HEK293 (cell line): Measurements from ENCODE around the gene UACA.
A peak's percentile ranks its signal among the peaks of the same experiment; 100 is the strongest.

Experiments used
- CTCF ChIP-seq: fragments of 450-650 bp; formaldehyde crosslinking; IDR thresholded peaks from 2 replicates; pipeline ENCODE4 v1.5.1; 2016; ENCODE audit warnings: missing biosample characterization, missing genetic modification characterization
- GLIS2 ChIP-seq: fragments of 450-650 bp; formaldehyde crosslinking; IDR thresholded peaks from 2 replicates; pipeline ENCODE4 v1.5.1; 2016; ENCODE audit warnings: missing biosample characterization, missing genetic modification characterization
- REST ChIP-seq: fragments of 450-650 bp; formaldehyde crosslinking; IDR thresholded peaks from 2 replicates; pipeline ENCODE4 v1.5.1; 2016; ENCODE audit warnings: missing biosample characterization, missing genetic modification characterization
- SP3 ChIP-seq: fragments of 450-650 bp; formaldehyde crosslinking; IDR thresholded peaks from 2 replicates; pipeline ENCODE4 v1.5.1; 2016; ENCODE audit warnings: missing biosample characterization, missing genetic modification characterization
- ZBTB7A ChIP-seq: fragments of 450-650 bp; formaldehyde crosslinking; IDR thresholded peaks from 2 replicates; pipeline ENCODE4 v1.5.1; 2016; ENCODE audit warnings: low read depth, missing biosample characterization, missing genetic modification characterization
- ZBTB8A ChIP-seq: fragments of 450-650 bp; formaldehyde crosslinking; IDR thresholded peaks from 2 replicates; pipeline ENCODE4 v1.5.1; 2016; ENCODE audit warnings: missing biosample characterization, missing genetic modification characterization
- ZNF114 ChIP-seq: fragments of 450-650 bp; formaldehyde crosslinking; IDR thresholded peaks from 2 replicates; pipeline ENCODE4 v1.5.0; 2017; ENCODE audit warnings: missing biosample characterization, missing genetic modification characterization
- ZNF23 ChIP-seq: fragments of 450-650 bp; formaldehyde crosslinking; IDR thresholded peaks from 2 replicates; pipeline ENCODE4 v1.5.1; 2016; ENCODE audit warnings: missing biosample characterization, missing genetic modification characterization, borderline replicate concordance
- ZNF274 ChIP-seq, 2 experiments: fragments of 200-500 bp in 1 of 2; fragments of 450-650 bp in 1 of 2; sonication (Bioruptor generic) in 1 of 2; formaldehyde crosslinking in 1 of 2; IDR thresholded peaks; 2 replicates each; pipeline versions ENCODE4 v1.5.1 to v1.6.1; 2014 to 2016; ENCODE audit warnings: borderline replicate concordance in 1 of 2, inconsistent platforms in 1 of 2, low read length in 1 of 2, missing biosample characterization in 1 of 2, missing genetic modification characterization in 1 of 2
- ZNF335 ChIP-seq: fragments of 450-650 bp; formaldehyde crosslinking; conservative IDR thresholded peaks from 2 replicates; pipeline ENCODE4 v1.5.1; 2016; ENCODE audit warnings: missing biosample characterization, missing genetic modification characterization
- ZNF501 ChIP-seq: fragments of 450-650 bp; formaldehyde crosslinking; IDR thresholded peaks from 2 replicates; pipeline ENCODE4 v1.5.1; 2016; ENCODE audit warnings: missing biosample characterization, missing genetic modification characterization
- ZNF558 ChIP-seq: fragments of 450-650 bp; formaldehyde crosslinking; IDR thresholded peaks from 2 replicates; pipeline ENCODE4 v1.5.1; 2016; ENCODE audit warnings: missing biosample characterization, missing genetic modification characterization
- ZNF610 ChIP-seq: fragments of 450-650 bp; formaldehyde crosslinking; IDR thresholded peaks from 2 replicates; pipeline ENCODE4 v1.5.1; 2016; ENCODE audit warnings: missing biosample characterization, missing genetic modification characterization, borderline replicate concordance
- TF ChIP-seq, protein P1 (sequence below): sonication (generic); formaldehyde crosslinking; IDR thresholded peaks from 2 replicates; pipeline ENCODE4 v1.8.1; 2022; ENCODE audit warnings: mild to moderate bottlenecking, moderate library complexity, missing genetic modification reagents

- TF ChIP-seq ZNF23 (tag by site-specific recombination): no peak
- TF ChIP-seq REST (tag by site-specific recombination): no peak
- no peak for TF ChIP-seq ZBTB8A (tag by site-specific recombination)
- no peak for TF ChIP-seq CTCF (tag by site-specific recombination)
- TF ChIP-seq ZBTB7A: no peak
- no peak for TF ChIP-seq ZNF335 (tag by site-specific recombination)
- no peak for TF ChIP-seq ZNF610
- TF ChIP-seq ZNF114: no peak
- peak; percentile 57; the same call in 1 of the 2 replicates for TF ChIP-seq ZNF558 (tag by site-specific recombination)
- no peak for TF ChIP-seq ZNF501 (tag by site-specific recombination)
- TF ChIP-seq, protein P1, sequence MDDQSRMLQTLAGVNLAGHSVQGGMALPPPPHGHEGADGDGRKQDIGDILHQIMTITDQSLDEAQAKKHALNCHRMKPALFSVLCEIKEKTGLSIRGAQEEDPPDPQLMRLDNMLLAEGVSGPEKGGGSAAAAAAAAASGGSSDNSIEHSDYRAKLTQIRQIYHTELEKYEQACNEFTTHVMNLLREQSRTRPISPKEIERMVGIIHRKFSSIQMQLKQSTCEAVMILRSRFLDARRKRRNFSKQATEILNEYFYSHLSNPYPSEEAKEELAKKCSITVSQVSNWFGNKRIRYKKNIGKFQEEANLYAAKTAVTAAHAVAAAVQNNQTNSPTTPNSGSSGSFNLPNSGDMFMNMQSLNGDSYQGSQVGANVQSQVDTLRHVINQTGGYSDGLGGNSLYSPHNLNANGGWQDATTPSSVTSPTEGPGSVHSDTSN (CRISPR knock-in tag): no peak
- TF ChIP-seq GLIS2 (tag by site-specific recombination): no peak
- no peak for TF ChIP-seq SP3 (tag by site-specific recombination)
- TF ChIP-seq ZNF274 (IDR thresholded peaks at IDR 0.05; ENCODE audit: low read length): no peak
- no peak for TF ChIP-seq ZNF274 (tag by site-specific recombination; IDR thresholded peaks at IDR 0.05; ENCODE audit: borderline replicate concordance)
Observed at GRCh38 chr15:70741677-70742293, 21.6 kb downstream of the UACA start.
